IMR-90 (cell line): ENCODE measurements around the gene MAPRE3.

ENCODE experiments used
- CEBPB ChIP-seq: IDR thresholded peaks from 2 replicates; pipeline ENCODE4 v1.6.1; 2012; ENCODE audit warnings: low read depth, low read length, improper control_type of control experiment
- CHD1 ChIP-seq: IDR thresholded peaks from 2 replicates; pipeline ENCODE4 v1.6.1; 2012; ENCODE audit warnings: low read depth, low read length, improper control_type of control experiment
- CTCF ChIP-seq: conservative IDR thresholded peaks from 2 replicates; pipeline ENCODE4 v1.5.1; 2012; ENCODE audit warnings: mild to moderate bottlenecking, low read depth, low read length, improper control_type of control experiment
- ELK1 ChIP-seq: fragments of 150-350 bp; IDR thresholded peaks from 2 replicates; pipeline ENCODE4 v1.6.1; 2016; ENCODE audit warnings: low read depth, mild to moderate bottlenecking, low read length, moderate library complexity, borderline replicate concordance
- FOS ChIP-seq: fragments of 150-350 bp; IDR thresholded peaks from 2 replicates; pipeline ENCODE4 v1.6.1; 2016; ENCODE audit warnings: low read depth, low read length
- MAFK ChIP-seq: IDR thresholded peaks from 2 replicates; pipeline ENCODE4 v1.6.1; 2012; ENCODE audit warnings: low read depth, low read length, improper control_type of control experiment
- MAZ ChIP-seq: IDR thresholded peaks from 2 replicates; pipeline ENCODE4 v1.6.1; 2012; ENCODE audit warnings: low read depth, mild to moderate bottlenecking, low read length, improper control_type of control experiment, moderate library complexity, borderline replicate concordance
- MXI1 ChIP-seq: IDR thresholded peaks from 2 replicates; pipeline ENCODE4 v1.6.1; 2012; ENCODE audit warnings: low read depth, mild to moderate bottlenecking, low read length, moderate library complexity, borderline replicate concordance
- POLR2A ChIP-seq: IDR thresholded peaks from 2 replicates; pipeline ENCODE4 v1.6.1; 2012; ENCODE audit warnings: mild to moderate bottlenecking, low read depth, low read length
- RAD21 ChIP-seq: IDR thresholded peaks from 2 replicates; pipeline ENCODE4 v1.6.1; 2012; ENCODE audit warnings: low read length, improper control_type of control experiment
- RCOR1 ChIP-seq: IDR thresholded peaks from 2 replicates; pipeline ENCODE4 v1.6.1; 2012; ENCODE audit warnings: mild to moderate bottlenecking, low read length, improper control_type of control experiment; ENCODE audit not compliant: insufficient replicate concordance
- RFX5 ChIP-seq: IDR thresholded peaks from 2 replicates; pipeline ENCODE4 v1.8.0; 2012; ENCODE audit warnings: low read depth, mild to moderate bottlenecking, low read length, moderate library complexity
- SMC3 ChIP-seq: fragments of 150-350 bp; IDR thresholded peaks from 2 replicates; pipeline ENCODE4 v1.6.1; 2016; ENCODE audit warnings: low read depth, mild to moderate bottlenecking, antibody characterized with exemption, low read length, moderate library complexity
- USF2 ChIP-seq: fragments of 150-350 bp; IDR thresholded peaks from 2 replicates; pipeline ENCODE4 v1.6.1; 2017; ENCODE audit warnings: mild to moderate bottlenecking, antibody characterized with exemption, low read length, low read depth

- no peak for TF ChIP-seq CTCF
- TF ChIP-seq RFX5 = no peak
- TF ChIP-seq RCOR1 = no peak
- no peak for TF ChIP-seq SMC3
- no peak for TF ChIP-seq POLR2A
- TF ChIP-seq MAZ = no peak
- TF ChIP-seq CEBPB = no peak
- no peak for TF ChIP-seq MXI1
- no peak for TF ChIP-seq RAD21
- TF ChIP-seq FOS = no peak
- no peak for TF ChIP-seq MAFK
- no peak for TF ChIP-seq ELK1
- TF ChIP-seq CHD1 = no peak
- no peak for TF ChIP-seq USF2
Observed at GRCh38 chr2:27033253-27033852, 62.9 kb downstream of the MAPRE3 start.
